GM23338 (cell line): ENCODE data around the gene MINAR1.

Source experiments
- CREB1 ChIP-seq: fragments of 250-450 bp; sonication (Bioruptor Pico); IDR thresholded peaks from 2 replicates; pipeline ENCODE4 v1.5.0; 2020; ENCODE audit warnings: low read depth, mild to moderate bottlenecking, moderate library complexity
- CTCF ChIP-seq, 2 experiments: fragments of 200-600 bp in 1 of 2; sonication (generic) in 1 of 2; conservative IDR thresholded peaks; 2 replicates each; pipeline versions ENCODE4 v1.5.1 to v1.6.1; 2016 to 2017; ENCODE audit warnings: antibody characterized with exemption in 2 of 2, low read depth in 2 of 2, mild to moderate bottlenecking in 2 of 2, moderate library complexity in 1 of 2
- ETS1 ChIP-seq: IDR thresholded peaks from 2 replicates; pipeline ENCODE4 v1.6.1; 2016; ENCODE audit warnings: antibody characterized with exemption
- EZH2 ChIP-seq: fragments of 200-600 bp; sonication (generic); IDR thresholded peaks from one replicate; pipeline ENCODE4 v1.8.0; 2017; ENCODE audit warnings: antibody characterized with exemption, mild to moderate bottlenecking, low read depth; ENCODE audit not compliant: unreplicated experiment
- EZH2phosphoT487 ChIP-seq: fragments of 200-600 bp; sonication (generic); IDR thresholded peaks from one replicate; pipeline ENCODE4 v1.8.1; 2018; ENCODE audit warnings: antibody characterized with exemption; ENCODE audit not compliant: unreplicated experiment
- JUNB ChIP-seq: IDR thresholded peaks from one replicate; pipeline ENCODE4 v1.6.1; 2016; ENCODE audit warnings: antibody characterized with exemption; ENCODE audit not compliant: unreplicated experiment
- POLR2AphosphoS5 ChIP-seq: IDR thresholded peaks from 2 replicates; pipeline ENCODE4 v1.6.1; 2016; ENCODE audit warnings: antibody characterized with exemption, low read depth
- REST ChIP-seq: IDR thresholded peaks from one replicate; pipeline ENCODE4 v1.6.1; 2018; ENCODE audit warnings: antibody characterized with exemption; ENCODE audit not compliant: unreplicated experiment
- STAT1 ChIP-seq: IDR thresholded peaks from one replicate; pipeline ENCODE4 v1.6.1; 2016; ENCODE audit warnings: antibody characterized with exemption; ENCODE audit not compliant: unreplicated experiment

GRCh38 chr15:79402136-79402535 lies 30.0 kb upstream of the MINAR1 start:
- TF ChIP-seq CTCF (conservative IDR thresholded peaks at IDR 0.05; ENCODE audit: low read depth in 2 of 2) = no peak
- no peak for TF ChIP-seq EZH2
- no peak for TF ChIP-seq POLR2AphosphoS5
- TF ChIP-seq REST = no peak
- no peak for TF ChIP-seq EZH2phosphoT487
- TF ChIP-seq ETS1 = no peak
- TF ChIP-seq STAT1 = no peak
- no peak for TF ChIP-seq CREB1 (CRISPR knock-in tag)
- no peak for TF ChIP-seq JUNB
